Spleen (tissue), 7 donors: Measurements from ENCODE around the gene TAF4.

ENCODE experiments used
- POLR2A ChIP-seq, 3 donors: fragments of 450-650 bp; IDR thresholded peaks; one replicate each; pipeline ENCODE4 v1.5.1; 2017; ENCODE audit warnings: antibody characterized with exemption in 3 of 3, mild to moderate bottlenecking in 1 of 3
- POLR2AphosphoS5 ChIP-seq, 3 donors: sonication (generic); formaldehyde crosslinking; IDR thresholded peaks; one replicate each; pipeline ENCODE4 v1.5.1; 2017; ENCODE audit warnings: antibody characterized with exemption in 3 of 3
- TF ChIP-seq, protein P1 (sequence below), 11 experiments: fragments of 200-600 bp in 7 of 11; fragments of 450-650 bp in 4 of 11; sonication (generic) in 4 of 11; IDR thresholded peaks in 8 of 11; conservative IDR thresholded peaks in 3 of 11; 1 replicate in 7 of 11; 2 replicates in 4 of 11; pipeline versions ENCODE4 v1.4.0 to v1.8.0; 2016 to 2021; ENCODE audit warnings: antibody characterized with exemption in 11 of 11, inconsistent platforms in 4 of 11, mild to moderate bottlenecking in 1 of 11
- donor health status: DM: no; HTN: no; CAD: no; lungs with moderate emphysema.
- donor health status: DM: no; HTN: no; CAD: no.
- donor health status: DM: no; HTN: no; CAD: no.

DNA sequence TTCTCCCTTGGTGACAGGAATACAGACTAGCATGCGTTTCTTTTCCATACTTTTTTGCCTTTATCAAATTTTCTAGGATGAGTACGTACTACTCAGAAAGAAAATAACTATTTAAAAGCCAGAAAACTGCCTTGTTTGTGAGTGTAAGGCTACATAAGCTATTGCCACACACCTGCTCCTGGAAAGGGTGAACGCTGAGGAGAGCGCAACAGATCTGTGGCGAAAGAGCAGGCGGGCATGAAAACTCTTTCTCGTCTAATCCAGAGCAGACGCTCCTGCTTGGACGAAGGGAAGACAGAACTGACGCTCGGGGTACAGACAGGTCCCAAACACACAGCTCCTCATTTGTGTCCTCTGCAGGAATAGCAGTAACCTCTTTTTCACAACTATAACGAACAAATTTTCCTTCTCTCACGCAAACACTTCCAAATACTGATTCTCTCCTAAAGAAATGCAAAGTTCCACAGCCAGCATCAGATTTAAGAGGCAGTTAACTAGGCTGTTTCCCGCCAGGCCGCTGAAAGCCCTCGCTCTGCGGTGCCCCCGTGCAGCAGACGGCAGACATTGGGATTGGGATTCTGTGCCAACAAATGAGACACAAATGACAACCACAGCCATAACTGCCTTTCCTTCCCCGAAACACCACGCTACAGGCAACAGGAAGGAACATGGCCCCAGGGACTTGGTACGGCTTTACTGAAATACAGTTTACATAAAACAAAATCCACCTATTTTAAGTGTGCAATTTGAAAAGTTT is 20.0 kb downstream of the TAF4 start:
- TF ChIP-seq, protein P1, sequence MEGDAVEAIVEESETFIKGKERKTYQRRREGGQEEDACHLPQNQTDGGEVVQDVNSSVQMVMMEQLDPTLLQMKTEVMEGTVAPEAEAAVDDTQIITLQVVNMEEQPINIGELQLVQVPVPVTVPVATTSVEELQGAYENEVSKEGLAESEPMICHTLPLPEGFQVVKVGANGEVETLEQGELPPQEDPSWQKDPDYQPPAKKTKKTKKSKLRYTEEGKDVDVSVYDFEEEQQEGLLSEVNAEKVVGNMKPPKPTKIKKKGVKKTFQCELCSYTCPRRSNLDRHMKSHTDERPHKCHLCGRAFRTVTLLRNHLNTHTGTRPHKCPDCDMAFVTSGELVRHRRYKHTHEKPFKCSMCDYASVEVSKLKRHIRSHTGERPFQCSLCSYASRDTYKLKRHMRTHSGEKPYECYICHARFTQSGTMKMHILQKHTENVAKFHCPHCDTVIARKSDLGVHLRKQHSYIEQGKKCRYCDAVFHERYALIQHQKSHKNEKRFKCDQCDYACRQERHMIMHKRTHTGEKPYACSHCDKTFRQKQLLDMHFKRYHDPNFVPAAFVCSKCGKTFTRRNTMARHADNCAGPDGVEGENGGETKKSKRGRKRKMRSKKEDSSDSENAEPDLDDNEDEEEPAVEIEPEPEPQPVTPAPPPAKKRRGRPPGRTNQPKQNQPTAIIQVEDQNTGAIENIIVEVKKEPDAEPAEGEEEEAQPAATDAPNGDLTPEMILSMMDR (IDR thresholded peaks at IDR 0.05 in 8 of 11, conservative IDR thresholded peaks at IDR 0.05 in 3 of 11): no peak
- TF ChIP-seq POLR2AphosphoS5 (IDR thresholded peaks at IDR 0.05): no peak
- TF ChIP-seq POLR2A (IDR thresholded peaks at IDR 0.05): no peak
